Upper lobe of left lung (tissue), 6 donors: ENCODE results near the gene TBC1D9. TPM values are rescaled to one million over a fixed set of nuclear protein-coding genes. Genes with fewer than 3 reads are reported as not detected.
A peak's percentile ranks its signal among the peaks of the same experiment; 100 is the strongest.

Experiments
- ATAC-seq, 2 donors: fragments of 200-7000 bp; cut with Tn5 transposase; one replicate each; pipeline ENCODE4 v1.9.1; 2022; ENCODE audit warnings: mild to moderate bottlenecking in 2 of 2, moderate library complexity in 2 of 2; ENCODE audit not compliant: low FRiP score in 2 of 2
- DNase-seq, 2 donors: peaks; one replicate each; pipeline ENCODE4 v3.0.0-alpha.2; 2019 to 2020
- H3K27ac ChIP-seq, 4 donors: fragments of 200-600 bp; sonication (generic); one replicate each; pipeline ENCODE4 v1.5.1; 2016 to 2019
- H3K27me3 ChIP-seq, 4 donors: fragments of 200-600 bp; sonication (generic); one replicate each; pipeline ENCODE4 v1.5.1; 2017 to 2019
- H3K36me3 ChIP-seq, 4 donors: fragments of 200-600 bp; sonication (generic); one replicate each; pipeline ENCODE4 v1.5.1; 2016 to 2019
- H3K4me1 ChIP-seq, 4 donors: fragments of 200-600 bp; sonication (generic); one replicate each; pipeline ENCODE4 v1.5.1; 2018 to 2019
- H3K4me3 ChIP-seq, 4 donors: fragments of 200-600 bp; sonication (generic); one replicate each; pipeline ENCODE4 v1.5.1; 2017 to 2019; ENCODE audit warnings: mild to moderate bottlenecking in 2 of 4, moderate library complexity in 1 of 4
- H3K9me3 ChIP-seq, 4 donors: fragments of 200-600 bp; sonication (generic); one replicate each; pipeline ENCODE4 v1.5.1; 2018 to 2019
- EP300 ChIP-seq, 4 donors: sonication (generic); formaldehyde crosslinking; IDR thresholded peaks; one replicate each; pipeline ENCODE4 v1.5.1; 2017; ENCODE audit warnings: antibody characterized with exemption in 4 of 4, control low read depth in 2 of 4
- POLR2A ChIP-seq, 4 donors: fragments of 450-650 bp; IDR thresholded peaks; one replicate each; pipeline ENCODE4 v1.5.1; 2016 to 2017; ENCODE audit warnings: antibody characterized with exemption in 4 of 4, mild to moderate bottlenecking in 2 of 4
- POLR2AphosphoS5 ChIP-seq, 2 donors: sonication (generic); formaldehyde crosslinking; IDR thresholded peaks; one replicate each; pipeline ENCODE4 v1.5.1; 2017; ENCODE audit warnings: antibody characterized with exemption in 2 of 2
- WGBS, 2 donors: methylation state at CpG; one replicate each; pipeline ENCODE4 v1.1.5; 2017 to 2018; 5-methylcytosine and 5-hydroxymethylcytosine counted together
- total RNA-seq, 6 donors: library from RNA; depleted of rRNA in 4 of 6; stranded (reverse); fragments of >200 nt in 4 of 6; gene quantifications; one replicate each; pipeline versions ENCODE4 v1.1.0 to v1.2.1, GENCODE V29; 2016 to 2021
- TF ChIP-seq, protein P1 (sequence below), 6 experiments: fragments of 450-650 bp in 4 of 6; fragments of 200-600 bp in 2 of 6; sonication (generic) in 2 of 6; IDR thresholded peaks; one replicate each; pipeline ENCODE4 v1.5.1; 2016 to 2019; ENCODE audit warnings: antibody characterized with exemption in 6 of 6
- donor health status: DM: no; HTN: no; CAD: no; lungs with moderate emphysema.
- donor health status: DM: no; HTN: yes; CAD: no; lungs with severe emphysema.

The TBC1D9 gene
- total RNA-seq, 6 donors from 2014 or later: 33.7 to 41.9 (median 38.1) TPM

DNA sequence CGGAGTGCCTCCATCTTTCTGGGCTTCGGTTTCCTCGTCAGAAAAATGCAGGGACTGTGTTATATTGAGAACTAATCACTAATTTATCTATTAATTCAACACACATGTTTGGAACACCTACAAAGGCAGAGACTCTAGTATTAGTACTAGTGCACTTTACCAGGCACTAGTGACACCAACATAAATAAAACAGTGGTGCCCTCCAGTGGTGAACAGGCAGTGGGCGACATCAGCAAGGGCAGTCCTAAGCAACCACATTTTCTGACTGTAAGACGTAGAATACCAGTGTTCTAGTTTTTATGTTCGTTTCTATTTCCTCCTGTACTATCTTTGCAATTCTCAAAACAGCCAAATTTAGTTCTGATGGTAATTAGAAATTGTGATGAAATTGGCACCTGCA lies 118.3 kb downstream of the TBC1D9 start:
- Histone ChIP-seq H3K4me3 (no peak overlapping the region), H3K27ac (no peak overlapping the region), H3K4me1 (peaks cover 0 to 20% (median 9%) of the 10 kb centered on the region in 4 donors), H3K36me3 (peaks cover 0 to 36% (median 5%) of the 10 kb centered on the region in 4 donors), H3K27me3 (no peaks in the 10 kb centered on the region), H3K9me3 (no peaks in the 10 kb centered on the region)
- ATAC-seq (no peak), DNase-seq (no peak)
- 73% methylated on average over 6 of the region's 6 CpGs for WGBS, 2 donors
- TF ChIP-seq, protein P1, sequence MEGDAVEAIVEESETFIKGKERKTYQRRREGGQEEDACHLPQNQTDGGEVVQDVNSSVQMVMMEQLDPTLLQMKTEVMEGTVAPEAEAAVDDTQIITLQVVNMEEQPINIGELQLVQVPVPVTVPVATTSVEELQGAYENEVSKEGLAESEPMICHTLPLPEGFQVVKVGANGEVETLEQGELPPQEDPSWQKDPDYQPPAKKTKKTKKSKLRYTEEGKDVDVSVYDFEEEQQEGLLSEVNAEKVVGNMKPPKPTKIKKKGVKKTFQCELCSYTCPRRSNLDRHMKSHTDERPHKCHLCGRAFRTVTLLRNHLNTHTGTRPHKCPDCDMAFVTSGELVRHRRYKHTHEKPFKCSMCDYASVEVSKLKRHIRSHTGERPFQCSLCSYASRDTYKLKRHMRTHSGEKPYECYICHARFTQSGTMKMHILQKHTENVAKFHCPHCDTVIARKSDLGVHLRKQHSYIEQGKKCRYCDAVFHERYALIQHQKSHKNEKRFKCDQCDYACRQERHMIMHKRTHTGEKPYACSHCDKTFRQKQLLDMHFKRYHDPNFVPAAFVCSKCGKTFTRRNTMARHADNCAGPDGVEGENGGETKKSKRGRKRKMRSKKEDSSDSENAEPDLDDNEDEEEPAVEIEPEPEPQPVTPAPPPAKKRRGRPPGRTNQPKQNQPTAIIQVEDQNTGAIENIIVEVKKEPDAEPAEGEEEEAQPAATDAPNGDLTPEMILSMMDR (IDR thresholded peaks at IDR 0.05): peak in 4 of 6 experiments; percentile 12 to 36 (median 24)
- TF ChIP-seq POLR2AphosphoS5 (IDR thresholded peaks at IDR 0.05): no peak

DNA sequence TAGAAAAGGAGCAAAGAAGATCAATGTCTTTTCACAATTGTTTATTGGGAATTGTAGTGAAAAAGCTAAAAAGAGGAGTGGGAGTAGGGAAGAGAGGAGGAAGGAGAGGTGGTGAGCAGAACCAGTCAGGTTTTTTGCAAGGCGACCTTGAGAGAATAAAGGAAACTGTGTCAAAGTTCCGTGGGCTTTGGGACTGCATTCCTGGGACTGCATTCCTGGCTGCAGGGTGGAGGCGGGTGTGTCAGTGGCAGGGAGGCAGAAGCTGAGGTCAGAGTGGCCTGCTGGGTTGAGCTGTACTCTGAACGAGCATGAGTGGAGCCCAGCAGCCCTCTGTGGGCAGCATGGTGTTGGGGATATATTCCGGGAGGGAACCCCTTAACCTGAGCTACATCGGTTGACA lies 120.6 kb downstream of the TBC1D9 start:
- Histone ChIP-seq H3K36me3 (peaks cover 0 to 40% (median 4%) of the 10 kb centered on the region in 4 donors), H3K9me3 (no peaks in the 10 kb centered on the region), H3K4me1 (peaks cover 0 to 7% (median 4%) of the 10 kb centered on the region in 4 donors), H3K27ac (peak overlapping the region in 2 of 4 donors; percentile 13 to 25), H3K27me3 (no peaks in the 10 kb centered on the region), H3K4me3 (no peak overlapping the region)
- WGBS, 2 donors: 64 to 68% methylated on average over 6 of the region's 6 CpGs
- peak in 1 of 2 donors; percentile 55 for DNase-seq
- ATAC-seq: peak; percentile 58 to 66
- TF ChIP-seq, protein P1 (IDR thresholded peaks at IDR 0.05): no peak

DNA sequence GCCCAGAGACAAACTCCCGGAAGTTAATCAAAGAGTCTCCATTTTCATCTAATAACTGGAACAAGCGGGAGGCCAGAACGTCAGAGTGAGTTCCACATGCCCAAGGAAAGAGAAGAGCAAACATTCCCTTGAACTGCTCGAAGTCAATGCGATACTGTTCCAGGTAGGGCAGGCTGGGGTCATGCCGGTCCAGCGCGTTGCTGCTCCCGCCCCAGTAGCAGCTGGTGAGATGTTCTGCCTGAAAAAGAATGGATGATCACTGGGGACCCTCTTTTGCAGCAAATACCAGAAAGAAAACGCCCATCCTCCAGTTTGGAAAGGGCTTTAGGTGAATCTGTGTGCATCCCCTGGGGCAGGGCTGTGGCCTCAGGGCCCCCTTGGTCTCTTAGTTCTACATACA lies 122.2 kb downstream of the TBC1D9 start:
- 93 to 95% methylated on average over 10 of the region's 10 CpGs for WGBS, 2 donors
- peaks cover 0 to 7% (median 2%) of the 10 kb centered on the region in 4 donors for H3K4me1 ChIP-seq
- DNase-seq (peak in 1 of 2 donors; percentile 61), ATAC-seq (no peak)
- no peak overlapping the region for H3K4me3 ChIP-seq
- peaks cover 0 to 37% (median 4%) of the 10 kb centered on the region in 4 donors for H3K36me3 ChIP-seq
- no peaks in the 10 kb centered on the region for H3K27me3 ChIP-seq
- H3K27ac ChIP-seq: no peak overlapping the region
- TF ChIP-seq, protein P1 (IDR thresholded peaks at IDR 0.05): no peak
- TF ChIP-seq POLR2A (IDR thresholded peaks at IDR 0.05): no peak
- no peak for TF ChIP-seq POLR2AphosphoS5 (IDR thresholded peaks at IDR 0.05)
- no peak for TF ChIP-seq EP300 (IDR thresholded peaks at IDR 0.05)
- H3K9me3 ChIP-seq: no peaks in the 10 kb centered on the region

DNA sequence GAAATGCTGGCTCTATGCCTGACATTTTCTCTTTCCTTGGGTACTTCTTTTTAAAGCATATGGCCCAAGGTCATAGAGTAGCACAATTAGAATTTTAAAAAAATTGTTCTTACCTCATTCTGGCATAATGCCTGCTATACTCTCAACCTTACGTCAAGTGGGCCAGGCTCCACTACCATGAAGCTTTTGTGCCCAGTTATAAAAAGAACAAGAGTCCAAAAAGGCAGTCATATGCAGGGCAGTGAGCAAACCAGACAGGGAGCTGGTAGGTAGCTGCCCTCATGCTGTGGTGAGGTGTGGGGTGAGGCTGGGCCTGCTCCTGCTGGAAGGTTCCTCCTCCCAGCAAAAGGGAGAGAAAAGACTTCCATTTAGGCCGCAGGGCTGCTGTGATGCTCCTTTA lies 123.1 kb downstream of the TBC1D9 start:
- Histone ChIP-seq H3K36me3 (peaks cover 0 to 40% (median 4%) of the 10 kb centered on the region in 4 donors), H3K27me3 (no peaks in the 10 kb centered on the region), H3K4me1 (peaks cover 0 to 7% (median 2%) of the 10 kb centered on the region in 4 donors), H3K4me3 (no peak overlapping the region), H3K27ac (no peak overlapping the region), H3K9me3 (no peaks in the 10 kb centered on the region)
- TF ChIP-seq POLR2AphosphoS5 (IDR thresholded peaks at IDR 0.05) (no peak), EP300 (IDR thresholded peaks at IDR 0.05) (no peak), POLR2A (IDR thresholded peaks at IDR 0.05) (no peak)
- TF ChIP-seq, protein P1 (IDR thresholded peaks at IDR 0.05): no peak
- WGBS, 2 donors: 82 to 84% methylated on average over 2 of the region's 2 CpGs
- DNase-seq (no peak), ATAC-seq (no peak)

DNA sequence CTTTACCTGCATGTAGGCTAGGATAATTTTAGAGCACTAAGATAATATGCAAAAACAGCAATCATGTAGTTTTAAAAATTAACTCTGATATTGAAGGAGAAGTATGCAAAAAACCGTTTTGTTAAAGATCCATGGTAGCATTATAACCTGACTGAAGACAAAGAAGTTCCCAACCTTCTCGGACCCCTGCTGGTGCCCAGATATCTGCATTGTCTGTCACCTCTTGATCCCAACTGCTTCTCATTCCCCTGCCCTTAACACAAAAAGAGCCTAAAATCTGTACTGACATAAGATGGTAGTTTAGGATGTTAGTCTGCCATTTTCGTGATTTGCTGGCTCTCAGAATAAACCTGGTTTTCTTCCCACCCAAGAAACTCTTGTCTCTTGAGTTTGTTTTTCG lies 125.9 kb downstream of the TBC1D9 start:
- Histone ChIP-seq H3K4me1 (no peaks in the 10 kb centered on the region), H3K4me3 (no peak overlapping the region), H3K27me3 (no peaks in the 10 kb centered on the region), H3K36me3 (peaks cover 0 to 56% (median 10%) of the 10 kb centered on the region in 4 donors), H3K27ac (no peak overlapping the region), H3K9me3 (no peaks in the 10 kb centered on the region)
- WGBS, 2 donors: 70 to 80% methylated on average over 4 of the region's 4 CpGs
- no peak for ATAC-seq
- no peak for TF ChIP-seq EP300 (IDR thresholded peaks at IDR 0.05)
- TF ChIP-seq, protein P1 (IDR thresholded peaks at IDR 0.05): no peak
- no peak for TF ChIP-seq POLR2A (IDR thresholded peaks at IDR 0.05)
- TF ChIP-seq POLR2AphosphoS5 (IDR thresholded peaks at IDR 0.05): no peak
- no peak for DNase-seq
